AG09319 (cell line): ENCODE data around the gene EML6.

Source experiments
- DNase-seq: peaks from one replicate; pipeline ENCODE4 v3.0.0-alpha.2; 2010; ENCODE audit warnings: low read depth; ENCODE audit errors: extremely low read depth
- CTCF ChIP-seq: IDR thresholded peaks from 2 replicates; pipeline ENCODE4 v1.5.1; 2011; ENCODE audit warnings: low read depth, mild to moderate bottlenecking, inconsistent platforms, low read length, moderate library complexity

The EML6 gene

GRCh38 chr2:54969295-54969939, 246.0 kb downstream of the EML6 start:
- DNase-seq: no peak
- TF ChIP-seq CTCF: no peak

GRCh38 chr2:54969940-54970338, 246.5 kb downstream of the EML6 start:
- no peak for TF ChIP-seq CTCF
- DNase-seq: no peak

GRCh38 chr2:54975175-54975574, 251.7 kb downstream of the EML6 start:
- no peak for DNase-seq
- TF ChIP-seq CTCF: no peak

- no peak for TF ChIP-seq CTCF
- no peak for DNase-seq
Observed at GRCh38 chr2:54975598-54976492, 252.4 kb downstream of the EML6 start.

- DNase-seq: no peak
- TF ChIP-seq CTCF: no peak
Observed at GRCh38 chr2:54977149-54977548, 253.7 kb downstream of the EML6 start.

- no peak for DNase-seq
- no peak for TF ChIP-seq CTCF
Observed at GRCh38 chr2:54979321-54980044, 256.0 kb downstream of the EML6 start.

- DNase-seq: no peak
- TF ChIP-seq CTCF: no peak
Observed at GRCh38 chr2:54981385-54981784, 257.9 kb downstream of the EML6 start.
